ENCODE measurements around the gene PRKRA.
"Not testable (repeated sequence)": the region's sequence is repeated elsewhere in the genome, so short reads cannot be mapped to it uniquely, and the experiment has no call there.

Gene PRKRA

GRCh38 chr2:178426388-178426787 is 24.6 kb downstream of the PRKRA start:
- H3K27ac ChIP-seq (ENCODE audit: low read length): no peak overlapping the region
- peaks cover 16 to 39% of the 10 kb centered on the region in 2 donors for H3K36me3 ChIP-seq (ENCODE audit: control insufficient read depth in 1 of 2, insufficient read depth in 2 of 2, low read length in 2 of 2)
- no peak overlapping the region for H3K4me3 ChIP-seq (ENCODE audit: low read depth in 1 of 2, low read length in 2 of 2)
- no peaks in the 10 kb centered on the region for H3K4me1 ChIP-seq (ENCODE audit: control insufficient read depth in 1 of 2, insufficient read depth in 2 of 2, low read length in 2 of 2)
- peaks cover 0 to 5% of the 10 kb centered on the region in 2 donors for H3K9me3 ChIP-seq (ENCODE audit: control insufficient read depth in 1 of 2, low read length in 2 of 2)
- no peaks in the 10 kb centered on the region for H3K27me3 ChIP-seq (ENCODE audit: low read depth, low read length)

- H3K4me3 ChIP-seq (ENCODE audit: low read depth in 1 of 2, low read length in 2 of 2): no peak overlapping the region
- peaks cover 0 to 5% of the 10 kb centered on the region in 2 donors for H3K9me3 ChIP-seq (ENCODE audit: control insufficient read depth in 1 of 2, low read length in 2 of 2)
These were observed 25.6 kb downstream of the PRKRA start for GRCh38 chr2:178425255-178425827.

GRCh38 chr2:178423746-178424145 is 27.2 kb downstream of the PRKRA start:
- not testable (repeated sequence) for H3K27me3 ChIP-seq (ENCODE audit: low read depth, low read length); H3K4me3 ChIP-seq (ENCODE audit: low read depth in 1 of 2, low read length in 2 of 2); H3K9me3 ChIP-seq (ENCODE audit: control insufficient read depth in 1 of 2, low read length in 2 of 2); H3K4me1 ChIP-seq (ENCODE audit: control insufficient read depth in 1 of 2, insufficient read depth in 2 of 2, low read length in 2 of 2); H3K27ac ChIP-seq (ENCODE audit: low read length)
- H3K36me3 ChIP-seq (ENCODE audit: control insufficient read depth in 1 of 2, insufficient read depth in 2 of 2, low read length in 2 of 2): peaks cover 0 to 18% of the 10 kb centered on the region in 2 donors

More at GRCh38 chr2:178425255-178425827, 25.6 kb downstream of the PRKRA start:
- H3K27me3 ChIP-seq (ENCODE audit: low read depth, low read length): no peaks in the 10 kb centered on the region
- H3K4me1 ChIP-seq (ENCODE audit: control insufficient read depth in 1 of 2, insufficient read depth in 2 of 2, low read length in 2 of 2): no peaks in the 10 kb centered on the region
- H3K27ac ChIP-seq (ENCODE audit: low read length): no peak overlapping the region
- peaks cover 12 to 30% of the 10 kb centered on the region in 2 donors for H3K36me3 ChIP-seq (ENCODE audit: control insufficient read depth in 1 of 2, insufficient read depth in 2 of 2, low read length in 2 of 2)

- Histone ChIP-seq H3K4me1 (ENCODE audit: control insufficient read depth in 1 of 2, insufficient read depth in 2 of 2, low read length in 2 of 2) (no peaks in the 10 kb centered on the region), H3K27ac (ENCODE audit: low read length) (no peak overlapping the region), H3K9me3 (ENCODE audit: control insufficient read depth in 1 of 2, low read length in 2 of 2) (peaks cover 0 to 5% of the 10 kb centered on the region in 2 donors), H3K36me3 (ENCODE audit: control insufficient read depth in 1 of 2, insufficient read depth in 2 of 2, low read length in 2 of 2) (peaks cover 0 to 14% of the 10 kb centered on the region in 2 donors), H3K27me3 (ENCODE audit: low read depth, low read length) (no peaks in the 10 kb centered on the region), H3K4me3 (ENCODE audit: low read depth in 1 of 2, low read length in 2 of 2) (no peak overlapping the region)
These were observed 28.9 kb downstream of the PRKRA start for GRCh38 chr2:178422097-178422496.

- H3K27me3 ChIP-seq (ENCODE audit: low read depth, low read length): no peaks in the 10 kb centered on the region
- H3K27ac ChIP-seq (ENCODE audit: low read length): no peak overlapping the region
- H3K36me3 ChIP-seq (ENCODE audit: control insufficient read depth in 1 of 2, insufficient read depth in 2 of 2, low read length in 2 of 2): peaks cover 0 to 4% of the 10 kb centered on the region in 2 donors
- H3K4me1 ChIP-seq (ENCODE audit: control insufficient read depth in 1 of 2, insufficient read depth in 2 of 2, low read length in 2 of 2): no peaks in the 10 kb centered on the region
- H3K9me3 ChIP-seq (ENCODE audit: control insufficient read depth in 1 of 2, low read length in 2 of 2): peaks cover 0 to 5% of the 10 kb centered on the region in 2 donors
- no peak overlapping the region for H3K4me3 ChIP-seq (ENCODE audit: low read depth in 1 of 2, low read length in 2 of 2)
These were observed 30.4 kb downstream of the PRKRA start for GRCh38 chr2:178420463-178420999.

GRCh38 chr2:178419123-178419522 is 31.9 kb downstream of the PRKRA start:
- H3K36me3 ChIP-seq (ENCODE audit: control insufficient read depth in 1 of 2, insufficient read depth in 2 of 2, low read length in 2 of 2): peaks cover 0 to 4% of the 10 kb centered on the region in 2 donors
- no peaks in the 10 kb centered on the region for H3K9me3 ChIP-seq (ENCODE audit: control insufficient read depth in 1 of 2, low read length in 2 of 2)
- peaks cover 0 to 5% of the 10 kb centered on the region in 2 donors for H3K4me1 ChIP-seq (ENCODE audit: control insufficient read depth in 1 of 2, insufficient read depth in 2 of 2, low read length in 2 of 2)
- no peaks in the 10 kb centered on the region for H3K27me3 ChIP-seq (ENCODE audit: low read depth, low read length)
- H3K4me3 ChIP-seq (ENCODE audit: low read depth in 1 of 2, low read length in 2 of 2): no peak overlapping the region
- no peak overlapping the region for H3K27ac ChIP-seq (ENCODE audit: low read length)

GRCh38 chr2:178418426-178418825 is 32.5 kb downstream of the PRKRA start:
- Histone ChIP-seq H3K9me3 (ENCODE audit: control insufficient read depth in 1 of 2, low read length in 2 of 2) (no peaks in the 10 kb centered on the region), H3K27me3 (ENCODE audit: low read depth, low read length) (no peaks in the 10 kb centered on the region), H3K4me3 (ENCODE audit: low read depth in 1 of 2, low read length in 2 of 2) (no peak overlapping the region), H3K27ac (ENCODE audit: low read length) (no peak overlapping the region), H3K4me1 (ENCODE audit: control insufficient read depth in 1 of 2, insufficient read depth in 2 of 2, low read length in 2 of 2) (peaks cover 0 to 5% of the 10 kb centered on the region in 2 donors), H3K36me3 (ENCODE audit: control insufficient read depth in 1 of 2, insufficient read depth in 2 of 2, low read length in 2 of 2) (peaks cover 0 to 1% of the 10 kb centered on the region in 2 donors)

- Histone ChIP-seq H3K27ac (ENCODE audit: low read length) (no peak overlapping the region), H3K9me3 (ENCODE audit: control insufficient read depth in 1 of 2, low read length in 2 of 2) (no peaks in the 10 kb centered on the region), H3K27me3 (ENCODE audit: low read depth, low read length) (no peaks in the 10 kb centered on the region), H3K4me1 (ENCODE audit: control insufficient read depth in 1 of 2, insufficient read depth in 2 of 2, low read length in 2 of 2) (peaks cover 0 to 5% of the 10 kb centered on the region in 2 donors), H3K36me3 (ENCODE audit: control insufficient read depth in 1 of 2, insufficient read depth in 2 of 2, low read length in 2 of 2) (no peaks in the 10 kb centered on the region), H3K4me3 (ENCODE audit: low read depth in 1 of 2, low read length in 2 of 2) (no peak overlapping the region)
These were observed 33.1 kb downstream of the PRKRA start for GRCh38 chr2:178417916-178418315.

GRCh38 chr2:178415979-178416378 is 35.0 kb downstream of the PRKRA start:
- Histone ChIP-seq H3K36me3 (ENCODE audit: control insufficient read depth in 1 of 2, insufficient read depth in 2 of 2, low read length in 2 of 2) (no peaks in the 10 kb centered on the region), H3K27me3 (ENCODE audit: low read depth, low read length) (no peaks in the 10 kb centered on the region), H3K9me3 (ENCODE audit: control insufficient read depth in 1 of 2, low read length in 2 of 2) (no peaks in the 10 kb centered on the region), H3K4me3 (ENCODE audit: low read depth in 1 of 2, low read length in 2 of 2) (no peak overlapping the region), H3K4me1 (ENCODE audit: control insufficient read depth in 1 of 2, insufficient read depth in 2 of 2, low read length in 2 of 2) (peaks cover 0 to 5% of the 10 kb centered on the region in 2 donors), H3K27ac (ENCODE audit: low read length) (no peak overlapping the region)

- Histone ChIP-seq H3K36me3 (ENCODE audit: control insufficient read depth in 1 of 2, insufficient read depth in 2 of 2, low read length in 2 of 2) (no peaks in the 10 kb centered on the region), H3K4me3 (ENCODE audit: low read depth in 1 of 2, low read length in 2 of 2) (peak overlapping the region; percentile 77 to 89), H3K27ac (ENCODE audit: low read length) (peak overlapping the region; percentile 91), H3K9me3 (ENCODE audit: control insufficient read depth in 1 of 2, low read length in 2 of 2) (no peaks in the 10 kb centered on the region), H3K27me3 (ENCODE audit: low read depth, low read length) (no peaks in the 10 kb centered on the region), H3K4me1 (ENCODE audit: control insufficient read depth in 1 of 2, insufficient read depth in 2 of 2, low read length in 2 of 2) (peaks cover 0 to 5% of the 10 kb centered on the region in 2 donors)
These were observed 36.4 kb downstream of the PRKRA start for GRCh38 chr2:178414266-178415247.
